Ramos (cell line): ENCODE results near the gene SLC1A4.

Experiments
- in situ Hi-C: fragments of 300-500 bp; cut with MboI; formaldehyde crosslinking; loops from one replicate; pipeline ENCODE4 v1.14.3; 2022; ENCODE audit warnings: low sequenced_read_pairs; ENCODE audit not compliant: unreplicated experiment

Gene SLC1A4

DNA sequence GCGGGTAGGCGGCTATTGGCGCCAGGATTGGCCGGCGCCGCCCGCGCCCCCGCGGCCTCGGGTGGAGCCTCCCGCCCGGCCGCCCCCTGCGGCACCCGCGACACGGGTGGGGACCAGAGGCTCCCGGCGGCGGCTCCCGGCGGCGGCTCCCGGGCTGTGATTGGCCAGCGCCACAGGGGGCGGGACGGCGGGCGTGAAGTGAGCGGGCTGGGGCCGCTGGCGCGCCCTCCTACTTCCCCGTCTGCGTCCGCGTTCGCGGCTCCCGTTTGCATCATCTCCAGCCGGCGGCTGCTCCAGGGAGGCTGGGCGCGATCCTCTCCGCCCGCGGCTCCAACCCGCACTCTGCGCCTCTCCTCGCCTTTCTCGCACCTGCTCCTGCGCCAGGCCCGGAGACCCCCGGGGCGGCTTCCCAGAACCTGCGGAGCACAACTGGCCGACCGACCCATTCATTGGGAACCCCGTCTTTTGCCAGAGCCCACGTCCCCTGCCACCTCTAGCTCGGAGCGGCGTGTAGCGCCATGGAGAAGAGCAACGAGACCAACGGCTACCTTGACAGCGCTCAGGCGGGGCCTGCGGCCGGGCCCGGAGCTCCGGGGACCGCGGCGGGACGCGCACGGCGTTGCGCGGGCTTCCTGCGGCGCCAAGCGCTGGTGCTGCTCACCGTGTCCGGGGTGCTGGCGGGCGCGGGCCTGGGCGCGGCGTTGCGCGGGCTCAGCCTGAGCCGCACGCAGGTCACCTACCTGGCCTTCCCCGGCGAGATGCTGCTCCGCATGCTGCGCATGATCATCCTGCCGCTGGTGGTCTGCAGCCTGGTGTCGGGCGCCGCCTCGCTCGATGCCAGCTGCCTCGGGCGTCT is at the start of gene SLC1A4:
Gene SLC1A4 (plus strand): TSS at position 274 of the 856 bp plus-strand sequence. CDS start 245 bp downstream, at position 519.
- in situ Hi-C loops, result loop anchor here (5.0 kb wide), 1 partner anchor 72 kb away; no protein-coding TSS in a partner anchor

DNA sequence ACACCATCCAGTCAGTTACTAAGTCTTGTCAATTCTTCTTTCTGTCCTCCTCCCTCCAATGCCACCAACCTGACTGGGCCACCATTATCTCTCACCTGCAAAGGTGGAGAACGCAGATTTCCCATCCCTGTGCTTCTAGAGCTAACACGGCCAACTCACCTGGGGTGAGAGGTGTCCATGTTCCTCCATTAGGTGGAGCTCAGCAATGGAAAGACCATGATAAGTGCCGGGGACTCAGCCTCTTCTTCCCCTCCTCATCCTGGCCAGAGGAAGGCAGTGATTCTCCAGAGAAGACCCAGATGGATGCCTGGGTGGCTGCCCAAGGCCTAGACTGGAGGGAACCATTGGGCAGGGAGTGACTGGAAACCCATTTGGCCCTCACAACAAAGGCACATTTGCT is 48.1 kb upstream of the SLC1A4 start:
- in situ Hi-C loops, result loop anchor here (25.0 kb wide), 1 partner anchor 471 kb away; no protein-coding TSS in a partner anchor

DNA sequence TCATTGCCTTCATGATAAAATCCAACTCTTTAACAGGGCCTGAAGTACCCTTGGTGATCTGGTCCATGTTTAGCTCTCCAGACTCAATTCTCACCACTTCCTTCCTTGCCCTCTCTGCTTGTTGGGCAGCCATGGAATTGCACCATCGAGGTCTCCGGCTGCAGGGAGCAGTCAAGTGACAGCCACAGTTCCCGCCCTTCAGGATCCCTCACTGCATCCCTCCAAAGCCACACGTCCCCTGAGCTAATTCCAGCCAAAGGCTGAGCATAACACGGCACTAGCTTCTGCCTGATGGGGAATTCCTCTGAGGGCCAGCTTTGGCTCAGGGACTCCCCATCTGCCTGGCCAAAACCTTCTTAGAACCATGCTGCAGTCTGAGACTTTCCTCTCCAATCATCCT is 47.4 kb upstream of the SLC1A4 start:
- in situ Hi-C loops, result loop anchor here (25.0 kb wide), 1 partner anchor 470 kb away; no protein-coding TSS in a partner anchor

DNA sequence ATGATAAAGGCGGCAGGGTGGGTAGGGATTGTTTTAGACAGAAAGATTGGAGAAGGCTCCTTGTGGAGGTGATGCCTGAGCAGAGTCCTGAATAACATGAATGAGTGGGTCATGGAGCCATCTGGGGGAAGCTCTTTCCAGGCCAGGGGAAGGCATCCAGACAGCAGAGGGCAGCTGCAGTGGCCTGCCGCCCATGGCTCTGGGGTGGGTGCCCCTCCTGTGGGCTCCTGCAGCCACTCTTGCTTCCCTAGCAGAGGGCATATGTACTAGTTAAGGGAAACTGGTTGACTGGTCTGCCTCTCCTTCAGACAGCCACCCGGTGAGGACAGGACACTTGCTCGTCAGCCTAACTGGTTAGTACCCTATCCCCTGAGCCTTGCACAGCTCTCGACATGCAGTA is 46.5 kb upstream of the SLC1A4 start:
- in situ Hi-C loops, result loop anchor here (25.0 kb wide), 1 partner anchor 470 kb away; no protein-coding TSS in a partner anchor

DNA sequence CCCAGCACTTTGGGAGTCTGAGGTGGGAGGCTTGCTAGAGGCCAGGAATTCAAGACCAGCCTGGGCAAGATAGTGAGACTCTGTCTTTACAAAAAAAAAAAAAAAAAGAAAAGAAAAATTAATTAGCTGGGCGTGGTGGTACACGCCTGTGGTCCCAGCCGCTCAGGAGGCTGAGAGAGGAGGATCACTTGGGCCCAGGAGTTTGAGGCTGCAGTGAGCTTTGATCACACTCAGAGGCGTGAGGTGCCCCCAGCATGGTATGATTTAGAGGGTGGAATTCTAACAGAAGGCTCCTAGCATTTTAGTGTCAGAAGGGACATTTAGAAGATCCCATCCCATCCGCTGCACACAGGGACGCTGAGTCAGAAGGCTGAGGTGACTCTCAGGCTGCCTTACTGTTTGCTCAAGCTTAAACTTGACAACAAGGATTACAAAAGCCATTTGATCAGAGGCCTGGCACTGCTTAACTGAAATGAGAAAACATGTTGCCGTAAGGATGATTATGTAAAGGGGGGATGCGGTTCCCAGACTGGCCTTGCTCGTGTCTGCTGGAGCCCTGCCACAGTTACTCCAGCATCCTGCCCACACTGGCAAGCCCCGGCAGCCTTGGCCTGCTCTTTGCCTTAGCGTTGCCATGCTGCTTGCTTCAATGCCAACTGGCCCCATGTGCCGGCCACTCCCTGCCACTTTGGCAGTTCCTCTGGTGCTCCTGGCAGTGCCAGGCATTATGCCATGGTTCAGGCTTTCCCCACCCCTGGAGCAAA is 45.6 kb upstream of the SLC1A4 start:
- in situ Hi-C loops, result loop anchor here (25.0 kb wide), 1 partner anchor 469 kb away; no protein-coding TSS in a partner anchor

DNA sequence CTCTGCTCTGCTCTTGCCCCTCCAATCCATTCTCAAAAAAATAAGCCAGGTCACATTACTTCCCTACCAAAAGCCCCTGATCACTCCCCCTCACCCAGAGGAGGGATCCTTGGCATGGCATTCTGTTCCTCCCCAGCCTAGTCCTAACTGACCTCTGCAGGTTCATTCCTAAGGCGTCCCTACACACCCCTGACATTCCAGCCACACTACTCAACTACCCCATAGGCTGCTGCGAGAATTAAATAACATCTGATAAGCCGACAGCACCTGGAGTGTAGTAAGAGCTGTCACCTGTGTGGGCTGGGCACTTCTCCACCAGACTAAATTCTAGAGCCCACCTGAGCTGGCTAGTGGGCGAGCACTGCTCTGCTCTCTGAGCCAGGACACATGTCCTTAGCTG is 44.7 kb upstream of the SLC1A4 start:
- in situ Hi-C loops, result loop anchor here (25.0 kb wide), 1 partner anchor 468 kb away; no protein-coding TSS in a partner anchor

DNA sequence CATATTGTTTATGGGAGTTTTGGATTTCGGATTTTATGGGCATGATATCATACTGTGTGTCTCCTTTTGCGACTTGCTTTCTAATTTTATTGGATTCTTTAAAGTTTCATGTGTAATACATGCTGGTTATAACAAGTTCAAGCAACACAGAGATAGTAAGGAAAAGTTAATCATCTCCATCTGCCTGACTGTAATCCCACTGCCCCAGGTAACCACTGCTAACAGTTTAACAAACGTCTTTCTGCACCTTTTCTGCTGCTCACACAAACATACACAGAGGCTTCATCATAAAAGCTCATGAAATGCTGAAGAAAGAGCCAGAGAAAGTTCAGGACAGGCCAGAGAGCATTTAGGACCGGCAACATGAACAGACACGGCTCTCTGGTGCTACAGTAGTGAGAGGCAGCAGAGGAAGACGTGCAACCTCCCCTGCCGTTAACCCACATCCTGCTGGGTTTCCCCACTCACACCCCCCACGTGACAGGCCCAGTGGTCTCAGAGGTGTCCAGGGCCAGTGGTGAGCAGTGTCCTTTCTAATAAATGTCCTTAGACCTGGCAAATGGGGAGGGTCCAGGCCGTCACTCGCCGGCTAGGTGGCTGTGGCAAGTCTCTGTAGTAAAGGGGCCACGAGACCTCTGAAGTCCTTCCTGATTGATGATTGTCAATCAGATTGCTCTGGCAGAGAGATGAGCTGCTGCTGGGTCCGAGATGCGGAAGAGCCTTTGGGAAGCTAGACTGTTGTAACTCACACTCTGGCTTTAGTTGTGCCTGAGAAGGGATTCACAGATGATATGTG is 43.0 kb upstream of the SLC1A4 start:
- in situ Hi-C loops, result loop anchor here (25.0 kb wide), 1 partner anchor 466 kb away; no protein-coding TSS in a partner anchor

DNA sequence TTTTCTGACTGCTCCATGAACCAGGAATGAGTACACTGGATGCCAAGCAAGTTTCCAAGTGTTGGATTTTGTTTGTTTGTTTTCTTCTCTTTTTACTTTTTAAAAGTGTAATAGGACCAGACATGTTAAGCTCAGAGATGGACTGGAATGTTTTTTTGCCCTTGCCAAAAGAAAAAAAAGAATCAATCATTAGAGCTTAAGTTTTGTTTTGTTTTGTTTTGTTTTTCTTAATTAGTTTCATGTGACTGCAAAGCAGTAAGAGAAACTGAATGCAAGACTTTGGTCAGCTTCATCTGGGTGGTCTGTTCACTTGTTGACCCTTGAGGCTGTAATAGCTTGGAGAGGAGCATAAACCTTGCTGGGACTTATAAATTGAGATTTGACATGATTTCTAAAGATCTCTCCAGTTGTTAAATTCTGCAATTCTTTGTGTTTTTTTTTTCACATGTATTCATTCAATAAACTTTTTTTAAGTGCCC is 42.4 kb upstream of the SLC1A4 start:
- in situ Hi-C loops, result loop anchor here (25.0 kb wide), 1 partner anchor 465 kb away; no protein-coding TSS in a partner anchor

DNA sequence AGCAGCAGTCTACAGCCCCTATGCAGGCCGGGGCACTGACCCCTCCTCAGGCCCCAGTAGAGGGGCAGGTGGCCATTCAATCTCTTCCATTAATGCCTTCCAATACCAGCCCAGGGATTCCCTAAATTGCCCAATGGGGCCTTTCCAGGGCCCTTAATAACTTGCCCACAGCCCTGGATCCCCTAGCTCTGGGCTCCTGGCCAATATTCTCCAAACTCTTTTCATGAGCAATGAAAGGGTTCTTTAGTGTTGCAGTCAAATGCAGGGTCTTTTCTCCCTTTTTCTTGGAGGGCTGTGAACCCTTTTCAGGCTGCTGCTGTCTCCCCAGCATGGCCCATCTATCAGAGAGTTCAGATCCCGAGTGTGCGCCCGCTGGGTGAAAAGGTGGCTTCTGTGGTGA is 41.3 kb upstream of the SLC1A4 start:
- in situ Hi-C loops, result loop anchor here (25.0 kb wide), 1 partner anchor 464 kb away; no protein-coding TSS in a partner anchor

DNA sequence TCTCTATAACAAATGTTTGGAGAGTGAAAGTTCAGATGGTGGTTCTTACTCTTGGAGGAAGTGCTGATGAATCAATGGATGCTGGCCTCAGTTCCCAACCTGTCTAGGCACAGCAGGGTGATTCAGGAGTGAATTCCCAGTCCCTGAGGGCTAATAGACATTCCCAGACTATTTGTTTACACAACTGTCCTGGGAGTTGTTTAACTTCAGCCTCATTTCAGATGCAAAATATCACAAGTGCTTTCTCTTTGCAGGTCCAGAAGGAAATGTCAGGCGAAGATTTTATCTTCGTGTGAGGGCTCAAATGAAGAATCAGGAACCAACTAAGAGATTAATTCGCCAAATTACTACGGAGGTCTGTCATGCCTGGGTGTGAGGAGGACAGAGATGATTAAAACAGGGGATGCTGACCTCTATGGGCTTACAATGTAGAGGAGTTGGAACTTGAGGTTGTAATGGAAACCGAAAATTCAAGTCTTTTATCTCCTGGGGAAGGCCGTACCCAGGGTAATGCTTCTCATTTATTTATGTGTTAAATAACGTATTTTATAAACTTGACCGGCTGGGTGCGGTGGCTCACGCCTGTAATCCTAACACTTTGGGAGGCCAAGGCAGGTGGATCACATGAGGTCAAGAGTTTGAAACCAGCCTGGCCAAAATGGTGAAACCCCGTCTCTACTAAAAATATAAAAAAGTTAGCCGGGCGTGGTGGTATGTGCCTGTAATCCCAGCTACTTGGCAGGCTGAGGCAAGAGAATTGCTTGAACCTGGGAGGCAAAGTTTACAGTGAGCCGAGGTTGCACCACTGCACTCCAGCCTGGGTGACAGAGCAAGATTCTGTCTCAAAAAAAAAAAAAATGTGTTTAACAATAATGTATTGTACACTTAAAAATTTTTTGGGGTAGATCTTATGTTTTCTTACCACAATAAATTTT is 38.7 kb upstream of the SLC1A4 start:
- in situ Hi-C loops, result no loop called here

DNA sequence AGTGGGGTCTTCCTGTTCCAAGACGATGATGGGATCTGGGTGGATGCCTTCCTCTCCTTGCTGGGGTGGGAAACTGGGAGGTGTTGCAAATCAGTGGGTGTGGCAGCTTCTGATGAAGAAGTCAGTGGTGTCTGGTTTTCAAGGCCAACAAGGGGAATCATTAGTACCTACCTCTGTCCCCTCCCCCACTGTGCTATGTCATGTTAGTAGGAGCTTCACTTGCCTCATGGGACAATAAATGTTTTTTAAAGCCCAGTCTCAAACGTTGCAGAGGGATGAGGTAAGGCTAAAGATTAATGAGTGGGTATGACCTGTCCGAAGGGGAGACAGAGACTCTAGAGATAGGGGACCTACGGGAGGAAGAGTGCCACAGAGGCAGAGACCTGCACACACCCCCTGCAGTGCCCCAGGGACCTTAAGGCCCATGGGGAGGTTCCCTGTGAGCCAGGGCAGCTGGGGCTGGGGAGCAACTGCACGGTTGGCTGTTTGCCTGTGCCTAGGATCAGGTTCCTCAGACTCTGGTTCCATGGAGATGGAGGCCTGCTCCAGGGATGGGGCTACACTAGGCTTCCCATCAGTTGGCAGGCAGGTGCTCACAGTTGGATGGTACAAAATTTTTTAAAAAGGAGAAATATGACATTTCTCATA is 37.8 kb upstream of the SLC1A4 start:
- in situ Hi-C loops, result no loop called here

DNA sequence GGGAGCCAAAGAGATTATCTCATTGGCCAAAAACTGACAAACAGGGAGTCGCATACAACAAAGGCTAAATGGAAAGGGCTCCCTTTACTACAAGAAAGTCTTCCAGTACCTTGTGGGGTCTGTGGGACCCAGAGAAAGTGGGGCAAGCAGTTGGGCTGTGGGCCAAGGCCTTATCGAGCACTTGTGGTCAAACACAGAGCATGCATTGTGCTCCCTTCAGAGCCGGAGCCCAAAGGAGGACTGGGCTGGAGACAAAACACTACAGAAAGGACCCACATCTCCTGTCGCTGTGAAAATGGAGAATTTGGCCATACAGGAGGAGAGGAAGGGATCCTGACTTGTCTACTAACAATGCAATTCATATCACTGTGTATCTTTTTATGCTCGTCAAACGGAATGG is 37.1 kb upstream of the SLC1A4 start:
- in situ Hi-C loops, result no loop called here

DNA sequence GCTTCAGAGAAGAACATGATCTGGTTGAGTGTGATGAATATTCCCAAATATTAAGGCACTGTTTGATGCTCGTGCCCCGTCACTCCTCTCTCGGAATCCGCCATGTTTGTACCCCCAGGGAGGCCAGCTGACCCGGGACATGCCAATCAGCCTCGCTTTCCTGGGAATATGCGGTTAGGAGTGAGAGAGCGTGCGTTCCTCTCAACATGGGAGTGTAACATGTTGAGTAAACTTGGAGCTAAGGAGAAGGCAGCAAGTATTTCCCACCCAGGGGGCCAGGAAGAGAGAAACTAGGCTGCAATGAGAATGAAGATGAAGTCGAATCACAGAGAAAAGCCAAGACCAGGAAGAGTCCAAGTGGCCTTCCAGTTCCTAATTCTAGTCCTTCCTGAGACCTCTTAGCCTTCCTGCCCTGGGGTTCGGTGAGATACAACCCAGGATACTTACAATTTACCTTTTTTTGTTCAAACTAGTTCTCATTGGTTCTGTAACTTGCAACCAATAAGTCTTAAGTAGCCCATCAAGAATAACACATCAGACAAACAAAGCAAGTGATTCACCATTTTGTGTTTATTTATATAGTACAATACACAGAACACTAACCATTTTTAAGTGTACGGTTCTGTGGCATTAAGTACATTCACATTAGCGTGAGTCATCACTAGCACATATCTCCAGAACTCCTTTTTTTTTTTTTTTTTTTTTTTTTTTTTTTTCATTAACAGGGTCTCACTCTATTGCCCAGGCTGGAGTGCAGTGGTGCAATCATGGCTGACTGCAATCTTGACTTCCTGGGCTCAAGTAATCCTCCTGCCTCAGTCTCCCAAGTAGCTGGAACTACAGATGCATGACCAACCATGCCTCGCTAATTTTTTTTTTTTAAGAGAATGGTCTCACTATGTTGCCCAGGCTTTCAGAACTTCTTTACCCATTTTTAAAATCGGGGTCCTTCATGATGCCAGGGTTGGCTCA is 36.4 kb upstream of the SLC1A4 start:
- in situ Hi-C loops, result no loop called here

DNA sequence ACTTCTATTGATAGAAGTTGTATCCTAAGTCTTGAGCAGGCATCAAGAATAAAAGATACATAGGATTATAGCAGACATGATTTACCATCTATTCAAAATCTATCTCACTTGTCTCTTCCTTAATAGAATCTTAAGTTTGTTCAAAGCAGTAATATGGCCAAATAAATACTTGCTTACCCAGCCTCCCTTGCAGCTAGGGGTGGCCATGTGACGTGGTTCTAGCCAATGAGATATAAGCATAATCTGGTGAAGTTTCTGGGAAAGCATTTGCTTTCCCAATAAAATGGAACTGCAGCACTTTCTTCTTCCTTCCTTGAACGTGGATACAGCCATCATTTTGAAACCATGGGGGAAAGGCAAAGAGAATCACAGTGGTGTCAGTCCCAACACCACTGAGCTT is 33.7 kb upstream of the SLC1A4 start:
- in situ Hi-C loops, result no loop called here

DNA sequence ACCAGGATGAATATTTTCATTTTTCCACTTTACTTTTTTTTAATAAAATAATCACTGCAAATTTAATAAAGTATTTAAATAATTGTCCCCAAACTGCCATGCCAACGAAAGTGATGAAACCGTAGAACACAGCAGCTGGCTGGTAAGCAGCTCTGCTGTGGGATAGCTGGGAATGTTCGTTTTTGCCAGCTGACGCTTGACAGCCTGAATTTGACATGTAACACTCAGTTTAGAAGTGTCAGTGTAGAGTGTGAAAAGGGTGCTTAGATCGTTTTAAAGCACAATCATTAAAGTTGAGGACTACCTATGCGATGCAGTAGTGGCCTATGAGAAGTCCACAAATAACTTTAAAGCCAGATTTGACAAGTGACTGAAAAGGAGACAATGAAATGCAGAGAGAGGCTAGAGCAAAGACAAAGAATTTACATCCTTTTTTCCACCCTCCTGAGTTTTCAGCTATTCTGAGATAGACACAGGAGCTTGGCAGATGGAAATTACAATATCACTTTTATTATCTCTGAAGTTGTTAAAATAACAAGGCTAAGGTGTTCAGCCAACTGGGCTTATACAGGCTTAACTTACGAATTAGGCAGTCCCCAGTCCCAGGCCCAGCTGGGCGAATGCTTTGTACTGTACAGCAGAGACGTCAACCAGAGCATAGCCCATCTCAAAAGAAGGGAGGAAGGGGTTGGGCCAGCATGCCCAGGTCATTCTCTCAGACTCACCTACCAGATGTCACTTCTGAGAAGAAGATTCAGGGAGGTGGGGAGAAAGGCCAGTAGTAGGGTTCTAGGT is 31.9 kb upstream of the SLC1A4 start:
- in situ Hi-C loops, result no loop called here

DNA sequence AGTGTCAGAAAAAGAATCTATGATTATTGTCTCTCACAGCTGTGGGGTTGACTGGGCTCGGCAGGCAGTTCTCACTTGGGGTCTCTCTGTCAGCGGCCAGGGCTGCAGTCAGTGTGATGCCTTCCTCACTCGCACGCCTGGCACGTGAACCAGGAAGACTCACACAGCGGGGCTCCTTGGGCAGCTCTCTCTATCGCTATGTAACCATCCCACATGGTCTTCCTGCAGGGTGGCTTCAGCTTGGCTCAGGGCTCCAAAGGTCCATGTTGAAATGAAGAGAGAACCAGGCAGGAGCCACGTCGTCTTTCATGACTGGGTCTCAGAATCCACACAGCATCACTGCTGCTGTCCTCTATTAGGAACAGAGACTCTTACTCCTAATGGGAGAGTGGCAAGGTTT is 30.6 kb upstream of the SLC1A4 start:
- in situ Hi-C loops, result no loop called here
